CD4-positive, alpha-beta T cell treated with Interferon alpha-2 for 1 hour (primary cell): ENCODE measurements around the gene OR2T2.
"Not testable (repeated sequence)": the region's sequence is repeated elsewhere in the genome, so short reads cannot be mapped to it uniquely, and the experiment has no call there.

Source experiments
- DNase-seq, 2 donors: peaks; one replicate each; pipeline ENCODE4 v3.0.0-alpha.2; 2020 to 2022

OR2T2 gene

GRCh38 chr1:248453619-248454018 lies 8.2 kb downstream of the OR2T2 start:
- DNase-seq, result not testable (repeated sequence)

- not testable (repeated sequence) for DNase-seq
Observed at GRCh38 chr1:248455045-248455444, 9.6 kb downstream of the OR2T2 start.

GRCh38 chr1:248456635-248457034 lies 11.2 kb downstream of the OR2T2 start:
- DNase-seq, result not testable (repeated sequence)

GRCh38 chr1:248459117-248459516 lies 13.7 kb downstream of the OR2T2 start:
- DNase-seq, result not testable (repeated sequence)

- no peak for DNase-seq
Observed at GRCh38 chr1:248471154-248471553, 25.7 kb downstream of the OR2T2 start.

- DNase-seq, result not testable (repeated sequence)
Observed at GRCh38 chr1:248472111-248472510, 26.7 kb downstream of the OR2T2 start.

GRCh38 chr1:248473051-248473450 lies 27.6 kb downstream of the OR2T2 start, which contains the start of gene OR2T3:
OR2T3 (plus strand) TSS chr1:248473351; CDS start chr1:248473351, 0 bp downstream.
- DNase-seq, result not testable (repeated sequence)

GRCh38 chr1:248475660-248476059 lies 30.2 kb downstream of the OR2T2 start:
- not testable (repeated sequence) for DNase-seq

GRCh38 chr1:248481686-248482579 lies 36.5 kb downstream of the OR2T2 start:
- DNase-seq, result peak in 1 of 2 donors; percentile 38

- not testable (repeated sequence) for DNase-seq
Observed at GRCh38 chr1:248488289-248488688, 42.9 kb downstream of the OR2T2 start, which contains the start of gene OR2T5. OR2T5 (plus strand) TSS chr1:248488589; CDS start chr1:248488589, 0 bp downstream.

GRCh38 chr1:248496661-248497060 lies 51.2 kb downstream of the OR2T2 start:
- not testable (repeated sequence) for DNase-seq

GRCh38 chr1:248500305-248501035 lies 55.0 kb downstream of the OR2T2 start:
- not testable (repeated sequence) for DNase-seq
